Caco-2 (cell line): ENCODE measurements around the gene DCDC2B. TPM values are rescaled to one million over a fixed set of nuclear protein-coding genes. Genes with fewer than 3 reads are reported as not detected.
A peak's percentile ranks its signal among the peaks of the same experiment; 100 is the strongest.

ENCODE experiments used
- BruUV-seq: library from RNA; stranded (reverse); fragments of 400-500 nt; replicated peaks from 2 replicates; lab custom pipeline; 2021; lab: Mats Ljungman, UMichigan
- CTCF ChIA-PET: fragments of 300-600 bp; sonication (Branson Sonifier 250); formaldehyde crosslinking; loops from one replicate; lab custom pipeline; 2022; ENCODE audit warnings: antibody characterized with exemption; lab: Charles Lee
- POLR2A ChIA-PET: fragments of 300-600 bp; sonication (Branson Sonifier 250); formaldehyde crosslinking; loops from one replicate; lab custom pipeline; 2022; ENCODE audit warnings: antibody characterized with exemption; lab: Charles Lee
- DNase-seq, 2 experiments: peaks; one replicate each; pipeline versions ENCODE4 v3.0.0 to v3.0.0-alpha.2; 2020 to 2022
- H3K27me3 ChIP-seq: replicated peaks from 2 replicates; pipeline ENCODE4 v1.6.0; 2011; ENCODE audit warnings: low read length; ENCODE audit not compliant: control insufficient read depth, insufficient read depth
- H3K36me3 ChIP-seq: 2 replicates; pipeline ENCODE4 v1.5.1; 2011; ENCODE audit warnings: low read length; ENCODE audit not compliant: control insufficient read depth, insufficient read depth
- H3K4me1 ChIP-seq: fragments of 250-450 bp; sonication (Bioruptor Pico); 2 replicates; pipeline ENCODE4 v1.5.1; 2020; ENCODE audit warnings: mild to moderate bottlenecking
- H3K4me3 ChIP-seq: 2 replicates; pipeline ENCODE4 v1.5.1; 2011; ENCODE audit warnings: low read depth, mild to moderate bottlenecking, control low read depth, low read length
- H3K9me3 ChIP-seq: fragments of 250-450 bp; sonication (Bioruptor Pico); 2 replicates; pipeline ENCODE4 v1.5.1; 2020; ENCODE audit warnings: mild to moderate bottlenecking, moderate library complexity
- H3K27ac Mint-ChIP-seq: one replicate; pipeline ENCODE4 v1.8.0; 2022; ENCODE audit warnings: mixed read lengths; ENCODE audit not compliant: unreplicated experiment
- H3K27me3 Mint-ChIP-seq: one replicate; pipeline ENCODE4 v1.8.0; 2022; ENCODE audit warnings: mixed read lengths; ENCODE audit not compliant: insufficient read depth, unreplicated experiment
- H3K36me3 Mint-ChIP-seq: one replicate; pipeline ENCODE4 v1.8.0; 2022; ENCODE audit warnings: mild to moderate bottlenecking, mixed read lengths; ENCODE audit not compliant: insufficient read depth, unreplicated experiment
- H3K4me1 Mint-ChIP-seq: one replicate; pipeline ENCODE4 v1.8.0; 2022; ENCODE audit warnings: low read depth, mixed read lengths; ENCODE audit not compliant: unreplicated experiment
- H3K4me3 Mint-ChIP-seq: one replicate; pipeline ENCODE4 v1.8.0; 2022; ENCODE audit warnings: mild to moderate bottlenecking, moderate library complexity, mixed read lengths; ENCODE audit not compliant: unreplicated experiment
- H3K9me3 Mint-ChIP-seq: one replicate; pipeline ENCODE4 v1.8.0; 2022; ENCODE audit warnings: mixed read lengths; ENCODE audit not compliant: unreplicated experiment
- CTCF ChIP-seq, 2 experiments: fragments of 200-600 bp in 1 of 2; IDR thresholded peaks; 1 replicate in 1 of 2; 2 replicates in 1 of 2; pipeline versions ENCODE4 v1.5.1 to v1.8.0; 2011 to 2022; ENCODE audit warnings: antibody characterized with exemption in 1 of 2, control low read depth in 1 of 2, inconsistent platforms in 1 of 2, low read depth in 1 of 2, low read length in 1 of 2, mild to moderate bottlenecking in 1 of 2, moderate library complexity in 1 of 2; ENCODE audit not compliant: insufficient read depth in 1 of 2, severe bottlenecking in 1 of 2, unreplicated experiment in 1 of 2
- intact Hi-C: fragments of 100-400 bp; cut with micrococcal nuclease; formaldehyde crosslinking; loops from one replicate; pipeline ENCODE4 v1.10.0; 2022; ENCODE audit not compliant: unreplicated experiment
- total RNA-seq: library from RNA; stranded (reverse); gene quantifications from 2 replicates; pipeline ENCODE4 v1.2.3, GENCODE V29; 2022

Gene DCDC2B
- total RNA-seq, 1 experiment from 2014 or later, result not detected

GRCh38 chr1:32215629-32216480, 7.0 kb downstream of the DCDC2B start:
- intact Hi-C loops, result loop anchor here (2.0 to 5.0 kb wide), 2 partner anchors 101 to 136 kb away; no protein-coding TSS in a partner anchor
- Mint-ChIP-seq H3K4me1 (no peaks in the 10 kb centered on the region), H3K27me3 (no peaks in the 10 kb centered on the region), H3K27ac (no peak overlapping the region), H3K36me3 (no peaks in the 10 kb centered on the region), H3K9me3 (no peaks in the 10 kb centered on the region), H3K4me3 (no peak overlapping the region)
- no peaks in the 10 kb centered on the region for H3K9me3 ChIP-seq
- H3K4me3 ChIP-seq, result no peak overlapping the region
- peak; percentile 65 to 70 for DNase-seq
- H3K4me1 ChIP-seq, result no peaks in the 10 kb centered on the region
- no peaks in the 10 kb centered on the region for H3K36me3 ChIP-seq
- BruUV-seq, result no TSS peak
- ChIA-PET CTCF (interaction anchor here (0.5 to 2.4 kb wide), 9 partner anchors 10 to 179 kb away, joined by 3 to 11 read pairs (median 5); partner anchors contain the start of genes BSDC1, CCDC28B and IQCC), POLR2A (interaction anchor here (0.7 to 1.1 kb wide), 3 partner anchors 10 to 116 kb away, joined by 3 to 4 read pairs (median 4); partner anchors contain the start of gene IQCC)
- no peaks in the 10 kb centered on the region for H3K27me3 ChIP-seq
- peak; percentile 58 to 67 for TF ChIP-seq CTCF (IDR thresholded peaks at IDR 0.05; ENCODE audit: insufficient read depth in 1 of 2, low read depth in 1 of 2, low read length in 1 of 2, severe bottlenecking in 1 of 2, unreplicated experiment in 1 of 2)

- Histone ChIP-seq H3K4me3 (no peak overlapping the region), H3K36me3 (no peaks in the 10 kb centered on the region), H3K9me3 (no peaks in the 10 kb centered on the region), H3K27me3 (no peaks in the 10 kb centered on the region), H3K4me1 (no peaks in the 10 kb centered on the region)
- Mint-ChIP-seq H3K36me3 (no peaks in the 10 kb centered on the region), H3K9me3 (no peaks in the 10 kb centered on the region), H3K4me1 (no peaks in the 10 kb centered on the region), H3K27ac (no peak overlapping the region), H3K4me3 (no peak overlapping the region), H3K27me3 (no peaks in the 10 kb centered on the region)
- no peak for DNase-seq
- intact Hi-C loops, result loop anchor here (5.0 kb wide), 1 partner anchor 136 kb away; no protein-coding TSS in a partner anchor
- ChIA-PET CTCF (interaction anchor here (1.0 to 2.4 kb wide), 4 partner anchors 11 to 147 kb away, joined by 5 to 11 read pairs (median 8); partner anchors contain the start of gene IQCC), POLR2A (no interaction called here)
- no peak for TF ChIP-seq CTCF (IDR thresholded peaks at IDR 0.05; ENCODE audit: insufficient read depth in 1 of 2, low read depth in 1 of 2, low read length in 1 of 2, severe bottlenecking in 1 of 2, unreplicated experiment in 1 of 2)
- no TSS peak for BruUV-seq
These were observed 7.7 kb downstream of the DCDC2B start for GRCh38 chr1:32216566-32216965.

GRCh38 chr1:32219022-32219421, 10.1 kb downstream of the DCDC2B start:
- Mint-ChIP-seq H3K4me1 (no peaks in the 10 kb centered on the region), H3K4me3 (no peak overlapping the region), H3K36me3 (peaks cover under 1% of the 10 kb centered on the region), H3K27me3 (no peaks in the 10 kb centered on the region), H3K9me3 (no peaks in the 10 kb centered on the region), H3K27ac (no peak overlapping the region)
- Histone ChIP-seq H3K9me3 (no peaks in the 10 kb centered on the region), H3K36me3 (no peaks in the 10 kb centered on the region), H3K4me1 (no peaks in the 10 kb centered on the region), H3K27me3 (no peaks in the 10 kb centered on the region), H3K4me3 (no peak overlapping the region)
- POLR2A ChIA-PET, result no interaction called here
- no peak for DNase-seq
- TF ChIP-seq CTCF (IDR thresholded peaks at IDR 0.05; ENCODE audit: insufficient read depth in 1 of 2, low read depth in 1 of 2, low read length in 1 of 2, severe bottlenecking in 1 of 2, unreplicated experiment in 1 of 2), result no peak
- CTCF ChIA-PET, result no interaction called here
- intact Hi-C loops, result loop anchor here (5.0 kb wide), 1 partner anchor 133 kb away; no protein-coding TSS in a partner anchor
- no TSS peak for BruUV-seq
